PC-9 (cell line): ENCODE data around the gene PSMA5. TPM values are rescaled to one million over a fixed set of nuclear protein-coding genes. Genes with fewer than 3 reads are reported as not detected.

ENCODE experiments used
- BruUV-seq: library from RNA; stranded (reverse); fragments of 400-500 nt; replicated peaks from 2 replicates; lab custom pipeline; 2021; lab: Mats Ljungman, UMichigan
- CTCF ChIA-PET: fragments of 300-600 bp; sonication (Branson Sonifier 250); formaldehyde crosslinking; loops from one replicate; lab custom pipeline; 2022; ENCODE audit warnings: antibody characterized with exemption; lab: Charles Lee
- POLR2A ChIA-PET: fragments of 300-600 bp; sonication (Branson Sonifier 250); formaldehyde crosslinking; loops from one replicate; lab custom pipeline; 2022; ENCODE audit warnings: antibody characterized with exemption; ENCODE audit not compliant: unreplicated experiment; lab: Charles Lee
- DNase-seq, 2 experiments: peaks; one replicate each; pipeline versions ENCODE4 v3.0.0 to v3.0.0-alpha.2; 2015 to 2022; ENCODE audit warnings: mixed read lengths in 1 of 2
- H2AFZ ChIP-seq: fragments of 200-600 bp; sonication (generic); 2 replicates; pipeline ENCODE4 v1.8.1; 2017; ENCODE audit warnings: antibody characterized with exemption
- H3F3A ChIP-seq: fragments of 200-600 bp; sonication (generic); 2 replicates; pipeline ENCODE4 v1.8.1; 2017; ENCODE audit warnings: antibody characterized with exemption, mild to moderate bottlenecking, low read depth; ENCODE audit not compliant: insufficient read depth
- H3K27ac ChIP-seq: fragments of 200-600 bp; sonication (generic); 2 replicates; pipeline ENCODE4 v1.6.1; 2016; ENCODE audit warnings: mixed run types
- H3K27me3 ChIP-seq: fragments of 200-600 bp; sonication (generic); 2 replicates; pipeline ENCODE4 v1.6.1; 2016; ENCODE audit warnings: low read depth, mixed run types; ENCODE audit not compliant: insufficient read depth
- H3K36me3 ChIP-seq: fragments of 200-600 bp; sonication (generic); 2 replicates; pipeline ENCODE4 v1.6.1; 2016; ENCODE audit warnings: low read depth, mixed run types
- H3K4me1 ChIP-seq: fragments of 200-600 bp; sonication (generic); replicated peaks from 2 replicates; pipeline ENCODE4 v1.6.1; 2016; ENCODE audit warnings: mixed run types; ENCODE audit not compliant: insufficient read depth
- H3K4me2 ChIP-seq: fragments of 200-600 bp; sonication (generic); 2 replicates; pipeline ENCODE4 v1.6.1; 2017; ENCODE audit warnings: mixed run types
- H3K4me3 ChIP-seq: fragments of 200-600 bp; sonication (generic); 2 replicates; pipeline ENCODE4 v1.6.1; 2016; ENCODE audit warnings: mixed run types
- H3K79me2 ChIP-seq: fragments of 200-600 bp; sonication (generic); 2 replicates; pipeline ENCODE4 v1.6.1; 2017; ENCODE audit warnings: low read depth, mixed run types
- H3K9me2 ChIP-seq: fragments of 200-600 bp; sonication (generic); 2 replicates; pipeline ENCODE4 v1.8.1; 2017; ENCODE audit warnings: mild to moderate bottlenecking; ENCODE audit not compliant: insufficient read depth
- H3K9me3 ChIP-seq: fragments of 200-600 bp; sonication (generic); 2 replicates; pipeline ENCODE4 v1.8.1; 2016; ENCODE audit warnings: low read depth; ENCODE audit not compliant: insufficient read depth
- H4K20me1 ChIP-seq: fragments of 200-600 bp; sonication (generic); 2 replicates; pipeline ENCODE4 v1.8.1; 2017; ENCODE audit not compliant: insufficient read depth
- CTCF ChIP-seq: fragments of 200-600 bp; sonication (generic); conservative IDR thresholded peaks from 2 replicates; pipeline ENCODE4 v1.6.1; 2017; ENCODE audit warnings: mixed run types, antibody characterized with exemption, mild to moderate bottlenecking, moderate library complexity
- EZH2 ChIP-seq: fragments of 200-600 bp; sonication (generic); IDR thresholded peaks from 2 replicates; pipeline ENCODE4 v1.8.0; 2017; ENCODE audit warnings: antibody characterized with exemption, low read depth
- intact Hi-C: fragments of 100-400 bp; cut with micrococcal nuclease; formaldehyde crosslinking; loops from one replicate; pipeline ENCODE4 v1.10.0; 2022; ENCODE audit not compliant: unreplicated experiment
- total RNA-seq: library from RNA; stranded (reverse); gene quantifications from 2 replicates; pipeline ENCODE4 v1.2.3, GENCODE V29; 2021

Gene PSMA5
- total RNA-seq, 1 experiment from 2014 or later: 168 TPM

GRCh38 chr1:109398343-109399225, 27.7 kb downstream of the PSMA5 start:
- Histone ChIP-seq H3K4me3 (peak overlapping the region; percentile 69), H3K4me1 (peaks cover 30% of the 10 kb centered on the region), H3K4me2 (peak overlapping the region; percentile 89), H3K27ac (no peak overlapping the region), H3K36me3 (peaks cover 18% of the 10 kb centered on the region), H3K79me2 (peaks cover 19% of the 10 kb centered on the region), H3K9me3 (no peaks in the 10 kb centered on the region), H3K27me3 (no peaks in the 10 kb centered on the region), H4K20me1 (no peaks in the 10 kb centered on the region), H3K9me2 (no peaks in the 10 kb centered on the region), H2AFZ (peak overlapping the region; percentile 80), H3F3A (peaks cover 48% of the 10 kb centered on the region)
- intact Hi-C loops: loop anchor here (1.0 to 2.0 kb wide), 6 partner anchors 115 to 309 kb away; partner anchors contain the start of gene PSRC1
- TF ChIP-seq CTCF (no peak; the same call in 1 of the 2 replicates), EZH2 (no peak)
- ChIA-PET CTCF (interaction anchor here (0.5 to 1.8 kb wide), 7 partner anchors 11 to 571 kb away, joined by 3 to 16 read pairs (median 4); partner anchors contain the start of gene PSRC1), POLR2A (interaction anchor here (0.6 to 1.0 kb wide), 3 partner anchors 116 to 201 kb away, joined by 3 to 16 read pairs (median 4); no protein-coding TSS in a partner anchor)
- no TSS peak for BruUV-seq
- DNase-seq: peak in 1 of 2 experiments; percentile 69

GRCh38 chr1:109397581-109398342, 28.5 kb downstream of the PSMA5 start, which contains the start of gene SORT1:
TSS of gene SORT1 (minus strand) at chr1:109397918. CDS start at chr1:109397892, 26 bp downstream.
- POLR2A ChIA-PET: interaction anchor here (0.6 to 0.7 kb wide), 3 partner anchors 38 to 132 kb away, joined by 3 to 6 read pairs (median 4); no protein-coding TSS in a partner anchor
- Histone ChIP-seq H4K20me1 (no peaks in the 10 kb centered on the region), H3K36me3 (peaks cover 14% of the 10 kb centered on the region), H3K4me3 (peak within 1 kb of the TSS; percentile 69), H2AFZ (peak within 1 kb of the TSS; percentile 80), H3K9me2 (no peaks in the 10 kb centered on the region), H3K79me2 (peaks cover 23% of the 10 kb centered on the region), H3F3A (peaks cover 47% of the 10 kb centered on the region), H3K27me3 (no peaks in the 10 kb centered on the region), H3K4me1 (peaks cover 38% of the 10 kb centered on the region), H3K9me3 (no peaks in the 10 kb centered on the region), H3K27ac (no peak within 1 kb of the TSS), H3K4me2 (peak within 1 kb of the TSS; percentile 89)
- CTCF ChIA-PET: interaction anchor here (0.6 to 1.8 kb wide), 6 partner anchors 10 to 570 kb away, joined by 3 to 5 read pairs (median 4); partner anchors contain the start of gene PSRC1
- BruUV-seq: no TSS peak
- DNase-seq: peak; percentile 75 to 83
- TF ChIP-seq CTCF (peak; percentile 27; the same call in 1 of the 2 replicates), EZH2 (no peak)
- intact Hi-C loops: loop anchor here (1.0 to 2.0 kb wide), 3 partner anchors 114 to 197 kb away; partner anchors contain the start of gene PSRC1
